Peyer's patch (tissue), 4 donors: ENCODE data around the gene ASCL5.

Source experiments
- POLR2A ChIP-seq, 2 donors: fragments of 450-650 bp; IDR thresholded peaks; one replicate each; pipeline ENCODE4 v1.5.1; 2017; ENCODE audit warnings: antibody characterized with exemption in 2 of 2, mild to moderate bottlenecking in 2 of 2, moderate library complexity in 2 of 2
- TF ChIP-seq, protein P1 (sequence below), 6 experiments: fragments of 450-650 bp in 4 of 6; fragments of 200-600 bp in 2 of 6; sonication (generic) in 1 of 6; IDR thresholded peaks; one replicate each; pipeline ENCODE4 v1.5.1; 2017 to 2019; ENCODE audit warnings: antibody characterized with exemption in 6 of 6, mild to moderate bottlenecking in 3 of 6, moderate library complexity in 1 of 6

DNA sequence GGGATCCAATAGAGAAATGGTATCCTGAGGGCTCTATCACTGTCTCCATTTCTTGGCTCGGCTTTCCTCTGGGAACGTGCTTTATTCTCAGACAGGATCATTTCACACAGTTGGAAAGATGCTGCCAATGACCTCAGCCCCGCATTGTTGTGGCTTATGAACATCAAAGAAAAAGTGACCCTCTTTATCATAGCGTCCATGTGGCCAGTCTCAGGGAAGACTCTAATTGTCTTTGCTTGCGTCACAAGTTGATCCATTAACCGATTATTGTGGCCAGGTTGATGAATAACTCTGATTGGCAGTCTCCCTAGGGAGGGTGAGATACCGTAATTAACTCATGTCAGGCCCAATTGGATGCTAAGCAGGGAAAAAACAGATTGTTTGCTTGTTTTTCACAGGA lies 37.7 kb upstream of the ASCL5 start:
- TF ChIP-seq, protein P1, sequence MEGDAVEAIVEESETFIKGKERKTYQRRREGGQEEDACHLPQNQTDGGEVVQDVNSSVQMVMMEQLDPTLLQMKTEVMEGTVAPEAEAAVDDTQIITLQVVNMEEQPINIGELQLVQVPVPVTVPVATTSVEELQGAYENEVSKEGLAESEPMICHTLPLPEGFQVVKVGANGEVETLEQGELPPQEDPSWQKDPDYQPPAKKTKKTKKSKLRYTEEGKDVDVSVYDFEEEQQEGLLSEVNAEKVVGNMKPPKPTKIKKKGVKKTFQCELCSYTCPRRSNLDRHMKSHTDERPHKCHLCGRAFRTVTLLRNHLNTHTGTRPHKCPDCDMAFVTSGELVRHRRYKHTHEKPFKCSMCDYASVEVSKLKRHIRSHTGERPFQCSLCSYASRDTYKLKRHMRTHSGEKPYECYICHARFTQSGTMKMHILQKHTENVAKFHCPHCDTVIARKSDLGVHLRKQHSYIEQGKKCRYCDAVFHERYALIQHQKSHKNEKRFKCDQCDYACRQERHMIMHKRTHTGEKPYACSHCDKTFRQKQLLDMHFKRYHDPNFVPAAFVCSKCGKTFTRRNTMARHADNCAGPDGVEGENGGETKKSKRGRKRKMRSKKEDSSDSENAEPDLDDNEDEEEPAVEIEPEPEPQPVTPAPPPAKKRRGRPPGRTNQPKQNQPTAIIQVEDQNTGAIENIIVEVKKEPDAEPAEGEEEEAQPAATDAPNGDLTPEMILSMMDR (IDR thresholded peaks at IDR 0.05) = no peak
- TF ChIP-seq POLR2A (IDR thresholded peaks at IDR 0.05) = no peak
